Esophagus squamous epithelium (tissue), 4 donors: Measurements from ENCODE around the gene SLC3A2.
A peak's percentile ranks its signal among the peaks of the same experiment; 100 is the strongest.

Source experiments
- CTCF ChIP-seq, 6 experiments: fragments of 450-650 bp in 4 of 6; fragments of 200-600 bp in 2 of 6; sonication (generic) in 2 of 6; IDR thresholded peaks; one replicate each; pipeline ENCODE4 v1.5.1; 2016 to 2019; ENCODE audit warnings: antibody characterized with exemption in 6 of 6, mild to moderate bottlenecking in 4 of 6, moderate library complexity in 4 of 6
- POLR2A ChIP-seq, 4 donors: fragments of 450-650 bp; IDR thresholded peaks; one replicate each; pipeline ENCODE4 v1.6.1; 2017; ENCODE audit warnings: antibody characterized with exemption in 4 of 4, mild to moderate bottlenecking in 4 of 4, moderate library complexity in 3 of 4

GRCh38 chr11:62839050-62839945 lies 41.4 kb upstream of the SLC3A2 start, which contains the start of gene WDR74:
- TF ChIP-seq POLR2A (IDR thresholded peaks at IDR 0.05) (peak in 3 of 4 donors; percentile 41 to 94 (median 73)), CTCF (IDR thresholded peaks at IDR 0.05) (peak in 1 of 6 experiments; percentile 20)
